GM19238 (cell line): ENCODE results near the gene ALDH2.
"Not testable (repeated sequence)": the region's sequence is repeated elsewhere in the genome, so short reads cannot be mapped to it uniquely, and the experiment has no call there.

Source experiments
- DNase-seq: peaks from one replicate; pipeline ENCODE4 v3.0.0; 2011; ENCODE audit warnings: low spot score; ENCODE audit not compliant: insufficient read length

The ALDH2 gene

GRCh38 chr12:111826316-111826715, 59.6 kb downstream of the ALDH2 start:
- no peak for DNase-seq

GRCh38 chr12:111826992-111827391, 60.3 kb downstream of the ALDH2 start:
- DNase-seq, result no peak

- DNase-seq, result no peak
These were observed 61.2 kb downstream of the ALDH2 start for GRCh38 chr12:111827907-111828306.

GRCh38 chr12:111828338-111828979, 61.7 kb downstream of the ALDH2 start:
- DNase-seq, result no peak

GRCh38 chr12:111829635-111830034, 62.9 kb downstream of the ALDH2 start:
- DNase-seq, result not testable (repeated sequence)

GRCh38 chr12:111834740-111835386, 68.1 kb downstream of the ALDH2 start:
- not testable (repeated sequence) for DNase-seq

GRCh38 chr12:111835531-111836181, 68.9 kb downstream of the ALDH2 start:
- not testable (repeated sequence) for DNase-seq

- DNase-seq, result no peak
These were observed 71.6 kb downstream of the ALDH2 start for GRCh38 chr12:111838353-111838752.

GRCh38 chr12:111840807-111841206, 74.1 kb downstream of the ALDH2 start:
- DNase-seq, result no peak

GRCh38 chr12:111841236-111841749, 74.6 kb downstream of the ALDH2 start:
- DNase-seq, result no peak

- DNase-seq, result peak; percentile 94
These were observed 75.2 kb downstream of the ALDH2 start, which contains the start of gene MAPKAPK5 for GRCh38 chr12:111841750-111842555. TSS of gene MAPKAPK5 (plus strand) at chr12:111842228. CDS start at chr12:111842734, 506 bp downstream.

GRCh38 chr12:111842556-111843396, 76.0 kb downstream of the ALDH2 start:
- no peak for DNase-seq

GRCh38 chr12:111846016-111846415, 79.3 kb downstream of the ALDH2 start:
- DNase-seq, result no peak

GRCh38 chr12:111850526-111850925, 83.8 kb downstream of the ALDH2 start:
- DNase-seq, result no peak

- DNase-seq, result no peak
These were observed 91.5 kb downstream of the ALDH2 start for GRCh38 chr12:111858186-111858585.

- DNase-seq, result no peak
These were observed 92.0 kb downstream of the ALDH2 start for GRCh38 chr12:111858778-111859177.

GRCh38 chr12:111864913-111865312, 98.2 kb downstream of the ALDH2 start:
- no peak for DNase-seq
